GM12878 (cell line): ENCODE data around the gene TNFRSF1B. TPM values are rescaled to one million over a fixed set of nuclear protein-coding genes. Genes with fewer than 3 reads are reported as not detected.
A peak's percentile ranks its signal among the peaks of the same experiment; 100 is the strongest.

Source experiments
- ATAC-seq: fragments of 200-7000 bp; cut with Tn5 transposase; 3 replicates; pipeline ENCODE4 v1.9.1; 2020; ENCODE audit warnings: mild to moderate bottlenecking, moderate library complexity
- BruUV-seq: library from RNA; stranded (reverse); fragments of 400-500 nt; replicated peaks from 2 replicates; lab custom pipeline; 2021; lab: Mats Ljungman, UMichigan
- CTCF ChIA-PET: fragments of 300-600 bp; sonication (Branson Sonifier 250); formaldehyde crosslinking; extraction: SDS; loops from one replicate; lab custom pipeline; 2021; ENCODE audit warnings: inconsistent platforms; lab: Yijun Ruan, JAX
- POLR2A ChIA-PET: fragments of 350-600 bp; formaldehyde crosslinking; extraction: SDS; loops from one replicate; lab custom pipeline; 2021; ENCODE audit warnings: inconsistent platforms; lab: Charles Lee
- RAD21 ChIA-PET: fragments of 300-600 bp; sonication (Branson Sonifier 250); formaldehyde crosslinking; loops from one replicate; lab custom pipeline; 2023; ENCODE audit warnings: antibody characterized with exemption; ENCODE audit not compliant: unreplicated experiment; lab: Charles Lee
- SMC1A ChIA-PET: fragments of 300-600 bp; sonication (Branson Sonifier 250); formaldehyde crosslinking; loops from one replicate; lab custom pipeline; 2023; ENCODE audit not compliant: unreplicated experiment, uncharacterized antibody; lab: Charles Lee
- DNase-seq: peaks from one replicate; pipeline ENCODE4 v3.0.0-alpha.2; 2011; ENCODE audit warnings: low read depth, low spot score
- FAIRE-seq: peaks from 3 replicates; lab custom pipeline; 2011; peaks lifted over from hg19 to GRCh38; lab: Jason Lieb, UNC
- H2AFZ ChIP-seq: 2 replicates; pipeline ENCODE4 v1.6.0; 2011; ENCODE audit warnings: low read depth, low read length, control low read depth; ENCODE audit not compliant: control insufficient read depth
- H3K27ac ChIP-seq: 2 replicates; pipeline ENCODE4 v1.5.1; 2011; ENCODE audit warnings: control low read depth; ENCODE audit not compliant: control insufficient read depth, insufficient read depth
- H3K27me3 ChIP-seq, 2 experiments: replicated peaks in 1 of 2; 2 replicates each; pipeline versions ENCODE4 v1.6.0 to v1.6.1; 2011; ENCODE audit warnings: low read length in 1 of 2; ENCODE audit not compliant: control insufficient read depth in 2 of 2, insufficient read depth in 2 of 2
- H3K36me3 ChIP-seq, 2 experiments: 2 replicates each; pipeline ENCODE4 v1.5.1; 2011; ENCODE audit warnings: low read length in 1 of 2; ENCODE audit not compliant: control insufficient read depth in 2 of 2, insufficient read depth in 2 of 2
- H3K4me1 ChIP-seq: 2 replicates; pipeline ENCODE4 v1.6.1; 2011; ENCODE audit warnings: mild to moderate bottlenecking, low read length, moderate library complexity, mixed read lengths; ENCODE audit not compliant: control insufficient read depth, insufficient read depth
- H3K4me2 ChIP-seq: 2 replicates; pipeline ENCODE4 v1.6.0; 2011; ENCODE audit warnings: control low read depth; ENCODE audit not compliant: control insufficient read depth, insufficient read depth
- H3K4me3 ChIP-seq: fragments of 200-600 bp; sonication (generic); 2 replicates; pipeline ENCODE4 v1.5.1; 2016
- H3K79me2 ChIP-seq: 2 replicates; pipeline ENCODE4 v1.6.0; 2011; ENCODE audit warnings: low read length; ENCODE audit not compliant: control insufficient read depth, insufficient read depth
- H3K9ac ChIP-seq: 2 replicates; pipeline ENCODE4 v1.8.0; 2011; ENCODE audit warnings: low read length, control low read depth, mixed read lengths; ENCODE audit not compliant: control insufficient read depth, insufficient read depth
- H3K9me3 ChIP-seq: replicated peaks from 3 replicates; pipeline ENCODE4 v1.5.1; 2011; ENCODE audit warnings: mild to moderate bottlenecking, low read length; ENCODE audit not compliant: control insufficient read depth, insufficient read depth
- H4K20me1 ChIP-seq: 2 replicates; pipeline ENCODE4 v1.6.0; 2011; ENCODE audit not compliant: control insufficient read depth, insufficient read depth
- ASH2L ChIP-seq: fragments of 300-600, 200-600 bp; sonication (generic); IDR thresholded peaks from 2 replicates; pipeline ENCODE4 v1.6.1; 2017; ENCODE audit warnings: low read depth, mild to moderate bottlenecking, borderline replicate concordance
- CBX5 ChIP-seq: sonication (generic); IDR thresholded peaks from 2 replicates; pipeline ENCODE4 v1.6.1; 2016; ENCODE audit warnings: low read depth, moderate library complexity, mild to moderate bottlenecking, inconsistent platforms
- EED ChIP-seq: sonication (generic); IDR thresholded peaks from 2 replicates; pipeline ENCODE4 v1.6.1; 2016; ENCODE audit warnings: antibody characterized with exemption, low read depth
- EGR1 ChIP-seq, 2 experiments: IDR thresholded peaks; 1 replicate in 1 of 2; 2 replicates in 1 of 2; pipeline ENCODE4 v1.6.1; 2011 to 2012; ENCODE audit warnings: low read depth in 2 of 2, low read length in 2 of 2, borderline replicate concordance in 1 of 2, mild to moderate bottlenecking in 1 of 2, moderate library complexity in 1 of 2
- EP300 ChIP-seq, 2 experiments: fragments of 150-350 bp in 1 of 2; IDR thresholded peaks; 2 replicates each; pipeline ENCODE4 v1.6.1; 2011 to 2012; ENCODE audit warnings: low read depth in 2 of 2, low read length in 2 of 2, borderline replicate concordance in 1 of 2, improper control_type of control experiment in 1 of 2, inconsistent platforms in 1 of 2; ENCODE audit not compliant: control insufficient read depth in 1 of 2
- ESRRA ChIP-seq: IDR thresholded peaks from 2 replicates; pipeline ENCODE4 v1.6.1; 2012; ENCODE audit warnings: mild to moderate bottlenecking, low read length, improper control_type of control experiment
- HCFC1 ChIP-seq: fragments of 150-350 bp; IDR thresholded peaks from 2 replicates; pipeline ENCODE4 v1.6.1; 2014; ENCODE audit warnings: low read length
- KLF5 ChIP-seq: fragments of 450-650 bp; IDR thresholded peaks from 2 replicates; pipeline ENCODE4 v1.6.1; 2014; ENCODE audit warnings: mild to moderate bottlenecking; ENCODE audit not compliant: partially characterized antibody
- MXI1 ChIP-seq: fragments of 150-350 bp; IDR thresholded peaks from 2 replicates; pipeline ENCODE4 v1.6.1; 2011; ENCODE audit warnings: low read depth, mild to moderate bottlenecking, inconsistent platforms, low read length, improper control_type of control experiment
- MYC ChIP-seq: IDR thresholded peaks from 2 replicates; pipeline ENCODE4 v1.6.1; 2011; ENCODE audit warnings: mild to moderate bottlenecking, low read length, moderate library complexity, inconsistent platforms; ENCODE audit not compliant: insufficient read depth, insufficient replicate concordance, insufficient read length, severe bottlenecking
- RAD21 ChIP-seq: IDR thresholded peaks from 2 replicates; pipeline ENCODE4 v1.6.1; 2011; ENCODE audit warnings: mild to moderate bottlenecking, low read depth, low read length, moderate library complexity; ENCODE audit not compliant: insufficient read depth
- RUNX3 ChIP-seq: IDR thresholded peaks from 2 replicates; pipeline ENCODE4 v1.6.1; 2012; ENCODE audit warnings: low read length, inconsistent platforms
- SMC3 ChIP-seq: IDR thresholded peaks from 2 replicates; pipeline ENCODE4 v1.6.1; 2011; ENCODE audit warnings: low read length, improper control_type of control experiment, borderline replicate concordance
- WRNIP1 ChIP-seq: IDR thresholded peaks from 2 replicates; pipeline ENCODE4 v1.6.1; 2011; ENCODE audit warnings: low read depth, low read length, improper control_type of control experiment, borderline replicate concordance
- ZBTB33 ChIP-seq: fragments of 450-650 bp; IDR thresholded peaks from 2 replicates; pipeline ENCODE4 v1.6.1; 2017; ENCODE audit warnings: mild to moderate bottlenecking
- ZNF384 ChIP-seq: IDR thresholded peaks from 2 replicates; pipeline ENCODE4 v1.6.1; 2012; ENCODE audit warnings: low read depth, mild to moderate bottlenecking, low read length, improper control_type of control experiment, borderline replicate concordance
- WGBS: methylation state at CpG from one replicate; pipeline ENCODE4 v1.1.6; 2016; ENCODE audit warnings: low lambda C conversion rate; ENCODE audit not compliant: insufficient replicate concordance, insufficient coverage; ENCODE audit errors: missing lambda C conversion rate; 5-methylcytosine and 5-hydroxymethylcytosine counted together
- in situ Hi-C: fragments of 300-500 bp; cut with MboI; formaldehyde crosslinking; loops from 9 replicates; pipeline ENCODE4 v1.14.3; 2018; ENCODE audit warnings: mixed read lengths
- intact Hi-C: fragments of 100-400 bp; cut with micrococcal nuclease; formaldehyde crosslinking; loops from one replicate; pipeline ENCODE4 v1.14.2; 2022; ENCODE audit not compliant: unreplicated experiment
- polyA plus RNA-seq, 11 experiments: library from polyadenylated mRNA; depleted of rRNA in 4 of 11; unstranded in 6 of 11; stranded (reverse) in 5 of 11; fragments of >200 nt; fragmentation: Nextera tagmentation in 4 of 11; fragmentation: Illumina TruSeq in 1 of 11; extraction: Ambion mirVana in 4 of 11; extraction: Trizol in 1 of 11; gene quantifications; 1 replicate in 1 of 11; 2 replicates in 10 of 11; pipeline versions ENCODE4 v1.2.1 to v1.2.3, GENCODE V29; 2011 to 2016; ENCODE audit warnings: inconsistent platforms in 2 of 11, missing spikeins in 2 of 11, low read depth in 1 of 11
- total RNA-seq, 4 experiments: library from RNA; depleted of rRNA in 3 of 4; stranded (reverse); fragments of >200 nt in 3 of 4; fragmentation: Illumina TruSeq in 1 of 4; extraction: Trizol in 1 of 4; gene quantifications; 2 replicates each; pipeline versions ENCODE4 v1.2.1 to v1.2.3, GENCODE V29; 2013 to 2021
- TF ChIP-seq, protein P1 (sequence below): fragments of 450-650 bp; IDR thresholded peaks from 2 replicates; pipeline ENCODE4 v1.6.1; 2014; ENCODE audit warnings: mild to moderate bottlenecking

Gene TNFRSF1B
- total and polyA plus RNA-seq, 10 of the 15 experiments (the other 5 are each of a cell fraction or from before 2014, with no cell fraction given) = 10.1 to 87.2 (median 37.3) TPM

GRCh38 chr1:12204754-12205658, 38.2 kb downstream of the TNFRSF1B start:
- Histone ChIP-seq H3K4me3 (no peak overlapping the region), H3K4me1 (peaks cover 48% of the 10 kb centered on the region), H3K27me3 (no peaks in the 10 kb centered on the region), H3K79me2 (no peaks in the 10 kb centered on the region), H3K4me2 (no peak overlapping the region), H3K27ac (peak overlapping the region; percentile 41), H4K20me1 (no peaks in the 10 kb centered on the region)
- intact Hi-C loops (loop anchor here (5.0 to 10.0 kb wide), 2 partner anchors 63 to 220 kb away; partner anchors contain the start of gene MFN2), in situ Hi-C loops (loop anchor here (5.0 kb wide), 1 partner anchor 78 kb away; no protein-coding TSS in a partner anchor)
- RAD21 ChIA-PET = interaction anchor here (0.6 to 12.7 kb wide), 4 partner anchors 36 to 80 kb away, joined by 3 to 116 read pairs (median 12); no protein-coding TSS in a partner anchor
- WGBS = 91% methylated on average over 7 of the region's 7 CpGs
- ATAC-seq = no peak
- no peak for TF ChIP-seq ESRRA
- no peak for TF ChIP-seq RAD21
- no peak for TF ChIP-seq EGR1 (IDR thresholded peaks at IDR 0.05; ENCODE audit: borderline replicate concordance in 1 of 2, low read depth in 2 of 2, low read length in 2 of 2)
- no peak for TF ChIP-seq MXI1
- no peak for TF ChIP-seq KLF5
- TF ChIP-seq, protein P1, sequence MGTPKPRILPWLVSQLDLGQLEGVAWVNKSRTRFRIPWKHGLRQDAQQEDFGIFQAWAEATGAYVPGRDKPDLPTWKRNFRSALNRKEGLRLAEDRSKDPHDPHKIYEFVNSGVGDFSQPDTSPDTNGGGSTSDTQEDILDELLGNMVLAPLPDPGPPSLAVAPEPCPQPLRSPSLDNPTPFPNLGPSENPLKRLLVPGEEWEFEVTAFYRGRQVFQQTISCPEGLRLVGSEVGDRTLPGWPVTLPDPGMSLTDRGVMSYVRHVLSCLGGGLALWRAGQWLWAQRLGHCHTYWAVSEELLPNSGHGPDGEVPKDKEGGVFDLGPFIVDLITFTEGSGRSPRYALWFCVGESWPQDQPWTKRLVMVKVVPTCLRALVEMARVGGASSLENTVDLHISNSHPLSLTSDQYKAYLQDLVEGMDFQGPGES = no peak
- TF ChIP-seq WRNIP1 = no peak
- no peak for TF ChIP-seq ZBTB33
- TF ChIP-seq ZNF384 = no peak
- TF ChIP-seq EP300 (IDR thresholded peaks at IDR 0.05; ENCODE audit: borderline replicate concordance in 1 of 2, control insufficient read depth in 1 of 2, low read depth in 2 of 2, low read length in 2 of 2) = no peak
- no peak for TF ChIP-seq ASH2L
- TF ChIP-seq MYC = no peak
- TF ChIP-seq SMC3 = no peak
- TF ChIP-seq CBX5 = no peak
- no peak for TF ChIP-seq RUNX3
- TF ChIP-seq HCFC1 = no peak
- no peak for TF ChIP-seq EED
- TF ChIP-seq, all 136 proteins: peak for 0
- Histone ChIP-seq H3K9me3 (no peaks in the 10 kb centered on the region), H3K9ac (no peak overlapping the region), H2AFZ (no peak overlapping the region), H3K36me3 (peaks cover 16 to 26% of the 10 kb centered on the region in 2 experiments; a peak in 3 of 4 replicates)
- ChIA-PET SMC1A (interaction anchor here (1.1 to 16.0 kb wide), 4 partner anchors 24 to 81 kb away, joined by 3 to 191 read pairs (median 4); no protein-coding TSS in a partner anchor), CTCF (interaction anchor here (0.7 to 7.9 kb wide), 4 partner anchors 19 to 81 kb away, joined by 3 to 161 read pairs (median 4); no protein-coding TSS in a partner anchor), POLR2A (interaction anchor here (0.6 to 6.0 kb wide), 2 partner anchors 45 to 55 kb away, joined by 4 to 53 read pairs; no protein-coding TSS in a partner anchor)
- BruUV-seq = no TSS peak
- DNase-seq = no peak
- FAIRE-seq = no peak
